Keratinocyte (primary cell): Measurements from ENCODE around the gene FLVCR1. TPM values are rescaled to one million over a fixed set of nuclear protein-coding genes. Genes with fewer than 3 reads are reported as not detected.
A peak's percentile ranks its signal among the peaks of the same experiment; 100 is the strongest.
"Not testable (repeated sequence)": the region's sequence is repeated elsewhere in the genome, so short reads cannot be mapped to it uniquely, and the experiment has no call there.

Source experiments
- DNase-seq: peaks from one replicate; pipeline ENCODE4 v3.0.0-alpha.2; 2011; ENCODE audit warnings: low read depth, missing footprints, low spot score
- FAIRE-seq: peaks from 2 replicates; lab custom pipeline; 2011; peaks lifted over from hg19 to GRCh38; lab: Jason Lieb, UNC
- H2AFZ ChIP-seq: 2 replicates; pipeline ENCODE4 v1.6.0; 2012; ENCODE audit warnings: low read length, control low read depth, inconsistent platforms; ENCODE audit not compliant: control insufficient read depth
- H3K27ac ChIP-seq: 2 replicates; pipeline ENCODE4 v1.5.1; 2011; ENCODE audit warnings: low read length; ENCODE audit not compliant: control insufficient read depth, insufficient read depth
- H3K27me3 ChIP-seq: 3 replicates; pipeline ENCODE4 v1.6.0; 2011; ENCODE audit warnings: low read length; ENCODE audit not compliant: control insufficient read depth, insufficient read depth; ENCODE audit errors: extremely low read depth
- H3K36me3 ChIP-seq, 2 experiments: 2 replicates in 1 of 2; 3 replicates in 1 of 2; pipeline ENCODE4 v1.5.1; 2011; ENCODE audit warnings: low read length in 2 of 2, mild to moderate bottlenecking in 1 of 2; ENCODE audit not compliant: control insufficient read depth in 2 of 2, insufficient read depth in 2 of 2; ENCODE audit errors: extremely low read depth in 1 of 2
- H3K4me1 ChIP-seq: 3 replicates; pipeline ENCODE4 v1.5.1; 2011; ENCODE audit warnings: low read length; ENCODE audit not compliant: control insufficient read depth, insufficient read depth; ENCODE audit errors: extremely low read depth
- H3K4me2 ChIP-seq: 3 replicates; pipeline ENCODE4 v1.6.0; 2011; ENCODE audit warnings: low read depth, low read length; ENCODE audit not compliant: control insufficient read depth, insufficient read depth; ENCODE audit errors: extremely low read depth
- H3K4me3 ChIP-seq, 3 experiments: fragments of 200-600 bp in 1 of 3; sonication (generic) in 1 of 3; 2 replicates in 2 of 3; 3 replicates in 1 of 3; pipeline ENCODE4 v1.5.1; 2011 to 2016; ENCODE audit warnings: low read length in 3 of 3, mild to moderate bottlenecking in 3 of 3, control low read depth in 2 of 3, inconsistent platforms in 1 of 3, low read depth in 1 of 3, mixed read lengths in 1 of 3, mixed run types in 1 of 3, moderate library complexity in 1 of 3; ENCODE audit not compliant: control insufficient read depth in 2 of 3, insufficient read depth in 2 of 3; ENCODE audit errors: extremely low read depth in 1 of 3
- H3K79me2 ChIP-seq: 2 replicates; pipeline ENCODE4 v1.6.0; 2012; ENCODE audit warnings: low read length; ENCODE audit not compliant: control insufficient read depth, insufficient read depth
- H3K9ac ChIP-seq: 3 replicates; pipeline ENCODE4 v1.6.0; 2011; ENCODE audit warnings: low read length; ENCODE audit not compliant: control insufficient read depth, insufficient read depth; ENCODE audit errors: extremely low read depth
- H3K9me1 ChIP-seq: 3 replicates; pipeline ENCODE4 v1.6.0; 2011; ENCODE audit warnings: low read length; ENCODE audit not compliant: control insufficient read depth, insufficient read depth; ENCODE audit errors: extremely low read depth
- H3K9me3 ChIP-seq: 2 replicates; pipeline ENCODE4 v1.5.1; 2012; ENCODE audit warnings: low read depth, low read length; ENCODE audit not compliant: control insufficient read depth
- H4K20me1 ChIP-seq: 3 replicates; pipeline ENCODE4 v1.6.0; 2011; ENCODE audit warnings: low read length; ENCODE audit not compliant: control insufficient read depth, insufficient read depth; ENCODE audit errors: extremely low read depth
- CTCF ChIP-seq, 3 experiments: IDR thresholded peaks in 1 of 3; conservative IDR thresholded peaks in 1 of 3; optimal IDR thresholded peaks in 1 of 3; 2 replicates in 2 of 3; 3 replicates in 1 of 3; pipeline versions ENCODE3 to v1.5.1; 2011; ENCODE audit warnings: low read length in 3 of 3, mild to moderate bottlenecking in 3 of 3, moderate library complexity in 2 of 3, control low read depth in 1 of 3, inconsistent platforms in 1 of 3; ENCODE audit not compliant: insufficient read depth in 2 of 3; ENCODE audit errors: extremely low read depth in 1 of 3
- EZH2 ChIP-seq: IDR thresholded peaks from one replicate; pipeline ENCODE4 v1.6.1; 2012; ENCODE audit warnings: inconsistent platforms, mild to moderate bottlenecking, low read length, moderate library complexity
- dilution Hi-C: fragments of 300-500 bp; cut with MboI; formaldehyde crosslinking; loops from one replicate; pipeline ENCODE4 v1.7.0; 2020; ENCODE audit warnings: low sequenced_read_pairs; ENCODE audit not compliant: extremely low pct_ligation_motif_present
- polyA plus RNA-seq, 5 experiments: library from polyadenylated mRNA; depleted of rRNA in 3 of 5; stranded (reverse) in 3 of 5; stranded (forward) in 1 of 5; unstranded in 1 of 5; fragments of >200 nt; gene quantifications; 1 replicate in 1 of 5; 2 replicates in 3 of 5; 3 replicates in 1 of 5; pipeline versions ENCODE4 v1.2.1 to v1.2.3, GENCODE V29; 2011 to 2012; ENCODE audit warnings: missing spikeins in 2 of 5, low read depth in 1 of 5, low replicate concordance in 1 of 5

FLVCR1 gene
- polyA plus RNA-seq, 1 donor (not counting 4 experiments of a cell fraction or from before 2014, with no cell fraction given) = 6.4 TPM

- Histone ChIP-seq H3K79me2 (peaks cover 55% of the 10 kb centered on the region), H3K9me1 (peaks cover 3% of the 10 kb centered on the region), H4K20me1 (no peaks in the 10 kb centered on the region), H3K36me3 (peaks cover 6 to 7% of the 10 kb centered on the region in 2 experiments), H3K27ac (no peak overlapping the region), H3K9ac (no peak overlapping the region), H3K4me1 (peaks cover 22% of the 10 kb centered on the region), H3K27me3 (no peaks in the 10 kb centered on the region), H2AFZ (no peak overlapping the region), H3K4me2 (peak overlapping the region; percentile 51), H3K4me3 (peak overlapping the region in 1 of 3 experiments; percentile 25), H3K9me3 (no peaks in the 10 kb centered on the region)
- TF ChIP-seq CTCF (optimal IDR thresholded peaks at IDR 0.05 in 1 of 3, IDR thresholded peaks at IDR 0.05 in 1 of 3, conservative IDR thresholded peaks at IDR 0.05 in 1 of 3; ENCODE audit: extremely low read depth in 1 of 3, insufficient read depth in 2 of 3, low read length in 3 of 3) (no peak), EZH2 (no peak)
- DNase-seq (no peak), FAIRE-seq (no peak)
- dilution Hi-C loops = no loop called here
Measured at GRCh38 chr1:212860713-212861581, 2.9 kb downstream of the FLVCR1 start.

- H3K4me2 ChIP-seq = no peak overlapping the region
- H3K27me3 ChIP-seq = no peaks in the 10 kb centered on the region
- H3K9ac ChIP-seq = no peak overlapping the region
- H3K27ac ChIP-seq = no peak overlapping the region
- no peak overlapping the region for H2AFZ ChIP-seq
- peaks cover 17% of the 10 kb centered on the region for H3K4me1 ChIP-seq
- no peaks in the 10 kb centered on the region for H4K20me1 ChIP-seq
- no peaks in the 10 kb centered on the region for H3K9me3 ChIP-seq
- H3K79me2 ChIP-seq = peaks cover 52% of the 10 kb centered on the region
- TF ChIP-seq EZH2 = no peak
- TF ChIP-seq CTCF (optimal IDR thresholded peaks at IDR 0.05 in 1 of 3, IDR thresholded peaks at IDR 0.05 in 1 of 3, conservative IDR thresholded peaks at IDR 0.05 in 1 of 3; ENCODE audit: extremely low read depth in 1 of 3, insufficient read depth in 2 of 3, low read length in 3 of 3) = no peak
- DNase-seq = no peak
- dilution Hi-C loops = no loop called here
- peaks cover 6 to 7% of the 10 kb centered on the region in 2 experiments for H3K36me3 ChIP-seq
- H3K4me3 ChIP-seq = peak overlapping the region in 1 of 3 experiments; percentile 7
- FAIRE-seq = no peak
- H3K9me1 ChIP-seq = no peaks in the 10 kb centered on the region
Measured at GRCh38 chr1:212862111-212862690, 4.1 kb downstream of the FLVCR1 start.

GRCh38 chr1:212863345-212863744 lies 5.3 kb downstream of the FLVCR1 start:
- H3K36me3 ChIP-seq, H3K9ac ChIP-seq, H3K27me3 ChIP-seq, DNase-seq, H3K9me1 ChIP-seq, dilution Hi-C loops, FAIRE-seq, H3K4me3 ChIP-seq, H4K20me1 ChIP-seq, H2AFZ ChIP-seq, H3K9me3 ChIP-seq, H3K4me2 ChIP-seq, H3K27ac ChIP-seq: not testable (repeated sequence)
- H3K79me2 ChIP-seq = peaks cover 51% of the 10 kb centered on the region
- peaks cover 14% of the 10 kb centered on the region for H3K4me1 ChIP-seq
